Large intestine (tissue), 3 donors: ENCODE data around the gene ARL5A. TPM values are rescaled to one million over a fixed set of nuclear protein-coding genes. Genes with fewer than 3 reads are reported as not detected.

Source experiments
- DNase-seq, 2 donors: peaks; one replicate each; pipeline versions ENCODE4 v3.0.0 to v3.0.0-alpha.2; 2013
- H3K27ac ChIP-seq: one replicate; pipeline ENCODE4 v1.5.1; 2013; ENCODE audit warnings: low read length
- H3K27me3 ChIP-seq: 2 replicates; pipeline ENCODE4 v1.6.1; 2013; ENCODE audit warnings: low read length; ENCODE audit not compliant: control insufficient read depth, insufficient read depth
- H3K36me3 ChIP-seq: 2 replicates; pipeline ENCODE4 v1.6.1; 2013; ENCODE audit warnings: low read length; ENCODE audit not compliant: control insufficient read depth, insufficient read depth
- H3K4me1 ChIP-seq: one replicate; pipeline ENCODE4 v1.6.1; 2013; ENCODE audit warnings: low read length; ENCODE audit not compliant: control insufficient read depth, insufficient read depth
- H3K4me3 ChIP-seq: one replicate; pipeline ENCODE4 v1.5.1; 2013; ENCODE audit warnings: low read length
- H3K9me3 ChIP-seq: one replicate; pipeline ENCODE4 v1.6.1; 2013; ENCODE audit warnings: mild to moderate bottlenecking, low read depth, low read length, moderate library complexity; ENCODE audit not compliant: control insufficient read depth
- WGBS: methylation state at CpG from one replicate; pipeline ENCODE4 v1.1.5; 2013; ENCODE audit warnings: low lambda C conversion rate; ENCODE audit not compliant: insufficient coverage; 5-methylcytosine and 5-hydroxymethylcytosine counted together
- polyA plus RNA-seq: library from polyadenylated mRNA; unstranded; fragments of 120-200 nt; gene quantifications from one replicate; pipeline ENCODE4 v1.2.1, GENCODE V29; 2013

The ARL5A gene
- polyA plus RNA-seq, 1 donor: 43.4 TPM

DNA sequence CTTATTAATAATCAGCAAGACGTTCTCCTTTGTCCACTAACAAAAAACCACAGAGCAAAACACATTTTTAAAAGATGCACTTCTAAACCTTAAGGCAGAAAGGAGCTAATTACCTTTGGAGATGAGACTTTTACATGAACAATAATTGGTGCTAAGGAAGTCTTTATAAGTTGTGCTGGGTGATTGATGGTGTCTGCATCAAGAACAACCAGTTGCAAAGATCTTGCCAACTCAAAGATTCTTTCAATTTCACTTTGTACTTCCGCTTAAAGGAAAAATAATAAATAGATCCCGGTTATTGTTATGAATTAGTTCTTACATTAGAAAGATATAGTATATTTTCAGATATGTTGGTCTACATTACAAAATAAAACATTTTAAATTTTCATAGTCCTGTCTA is 26.9 kb upstream of the ARL5A start:
- WGBS: 100% methylated on average over 2 of the region's 3 CpGs
- H3K36me3 ChIP-seq: no peaks in the 10 kb centered on the region
- DNase-seq: no peak
- no peaks in the 10 kb centered on the region for H3K9me3 ChIP-seq
- H3K27ac ChIP-seq: no peak overlapping the region
- no peaks in the 10 kb centered on the region for H3K27me3 ChIP-seq
- H3K4me1 ChIP-seq: no peaks in the 10 kb centered on the region
- H3K4me3 ChIP-seq: no peak overlapping the region

DNA sequence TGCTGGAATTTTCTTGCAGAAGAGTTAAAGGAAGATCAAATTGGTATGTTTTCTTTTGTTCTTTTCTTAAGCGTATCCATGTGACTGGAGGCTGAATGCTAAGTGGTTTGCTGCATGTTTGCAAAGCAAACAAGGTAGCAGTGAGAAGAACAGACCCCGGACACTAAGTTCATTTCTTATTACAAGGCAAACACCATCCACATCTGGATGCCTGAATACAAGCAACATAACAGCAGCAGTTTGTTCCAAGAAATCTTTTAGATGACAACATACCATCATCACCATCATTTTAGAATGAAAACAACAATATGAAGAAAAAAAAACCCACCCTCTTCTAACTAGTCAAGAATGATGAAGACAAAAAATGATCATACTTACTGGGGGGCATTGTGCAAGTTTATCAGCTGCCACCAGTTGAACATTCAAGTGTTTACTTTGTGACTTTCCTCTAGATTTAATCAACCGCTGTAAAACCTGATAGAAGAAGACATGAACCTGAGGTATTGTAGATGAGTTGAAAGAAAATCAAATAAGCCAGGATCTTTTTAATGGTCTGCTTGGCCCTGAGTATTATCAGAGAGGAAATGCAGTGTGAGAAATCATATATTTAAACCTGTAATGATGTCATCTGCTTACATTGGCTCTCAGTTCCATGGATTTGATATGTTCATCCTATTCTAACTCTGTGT is 25.0 kb upstream of the ARL5A start:
- Histone ChIP-seq H3K9me3 (no peaks in the 10 kb centered on the region), H3K36me3 (no peaks in the 10 kb centered on the region), H3K4me1 (no peaks in the 10 kb centered on the region), H3K27ac (no peak overlapping the region), H3K27me3 (no peaks in the 10 kb centered on the region), H3K4me3 (no peak overlapping the region)
- no peak for DNase-seq
- 50% methylated on average over 2 of the region's 3 CpGs for WGBS

DNA sequence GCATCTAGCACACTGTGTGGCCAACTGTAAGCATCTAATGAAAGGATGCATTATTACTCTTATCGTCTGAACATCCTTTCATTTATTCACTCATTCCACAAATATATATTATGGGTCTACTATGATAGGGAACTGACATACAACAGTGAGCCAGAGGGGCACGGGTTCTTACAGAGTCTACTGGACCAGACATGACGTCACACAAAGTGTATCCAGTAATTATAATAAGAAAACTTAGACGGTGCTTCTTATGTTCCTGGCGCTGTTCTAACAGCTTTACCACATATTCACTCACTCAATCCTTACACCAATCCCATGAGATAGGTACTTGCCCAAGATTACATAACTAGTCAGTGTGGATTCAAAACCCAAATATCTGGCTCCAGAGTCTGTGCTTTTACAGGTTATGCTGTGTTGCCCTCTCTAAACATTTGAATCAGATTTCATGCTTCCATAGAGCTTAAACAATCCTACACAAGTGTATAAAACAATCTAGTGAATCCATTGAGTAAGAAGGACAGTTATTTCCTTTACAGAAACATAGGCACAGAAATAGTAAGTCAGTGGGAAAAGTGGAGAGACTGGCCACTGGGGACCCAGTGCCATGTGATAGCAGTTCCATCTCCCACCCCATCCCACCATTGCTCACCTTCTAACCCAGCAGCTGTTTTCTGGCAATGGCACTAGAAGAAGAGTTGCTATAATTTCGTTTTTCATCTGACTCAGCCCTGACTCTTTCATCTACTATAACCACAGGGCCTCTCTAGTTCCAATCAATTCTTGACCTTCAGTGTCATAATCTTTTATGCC is 24.2 kb upstream of the ARL5A start:
- no peaks in the 10 kb centered on the region for H3K4me1 ChIP-seq
- DNase-seq: no peak
- H3K9me3 ChIP-seq: no peaks in the 10 kb centered on the region
- H3K36me3 ChIP-seq: no peaks in the 10 kb centered on the region
- no CpG with 5 or more reads among the region's 6 CpGs for WGBS
- H3K4me3 ChIP-seq: no peak overlapping the region
- H3K27ac ChIP-seq: no peak overlapping the region
- H3K27me3 ChIP-seq: no peaks in the 10 kb centered on the region

DNA sequence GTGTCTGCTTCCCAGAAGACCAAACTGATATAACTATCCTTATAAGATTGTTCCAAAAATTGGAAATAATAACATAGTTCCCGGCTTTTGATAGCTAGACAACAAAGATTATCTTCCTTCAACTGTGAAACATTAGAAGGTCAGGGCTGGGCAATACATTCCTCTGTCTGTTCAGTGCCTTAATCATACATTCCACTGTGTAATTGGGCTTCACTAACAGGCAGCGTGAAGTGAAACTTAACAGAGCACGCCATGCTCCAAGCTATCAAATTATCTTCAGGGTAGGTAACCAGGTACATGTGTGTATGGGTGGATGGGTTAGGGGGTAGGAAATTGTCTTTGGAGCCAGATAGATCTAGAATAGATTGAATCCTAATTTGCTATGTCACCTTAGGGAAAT is 23.5 kb upstream of the ARL5A start:
- WGBS: 17% methylated on average over 1 of the region's 3 CpGs
- H3K27ac ChIP-seq: no peak overlapping the region
- H3K9me3 ChIP-seq: no peaks in the 10 kb centered on the region
- H3K27me3 ChIP-seq: no peaks in the 10 kb centered on the region
- no peak overlapping the region for H3K4me3 ChIP-seq
- no peaks in the 10 kb centered on the region for H3K36me3 ChIP-seq
- H3K4me1 ChIP-seq: no peaks in the 10 kb centered on the region
- DNase-seq: no peak

DNA sequence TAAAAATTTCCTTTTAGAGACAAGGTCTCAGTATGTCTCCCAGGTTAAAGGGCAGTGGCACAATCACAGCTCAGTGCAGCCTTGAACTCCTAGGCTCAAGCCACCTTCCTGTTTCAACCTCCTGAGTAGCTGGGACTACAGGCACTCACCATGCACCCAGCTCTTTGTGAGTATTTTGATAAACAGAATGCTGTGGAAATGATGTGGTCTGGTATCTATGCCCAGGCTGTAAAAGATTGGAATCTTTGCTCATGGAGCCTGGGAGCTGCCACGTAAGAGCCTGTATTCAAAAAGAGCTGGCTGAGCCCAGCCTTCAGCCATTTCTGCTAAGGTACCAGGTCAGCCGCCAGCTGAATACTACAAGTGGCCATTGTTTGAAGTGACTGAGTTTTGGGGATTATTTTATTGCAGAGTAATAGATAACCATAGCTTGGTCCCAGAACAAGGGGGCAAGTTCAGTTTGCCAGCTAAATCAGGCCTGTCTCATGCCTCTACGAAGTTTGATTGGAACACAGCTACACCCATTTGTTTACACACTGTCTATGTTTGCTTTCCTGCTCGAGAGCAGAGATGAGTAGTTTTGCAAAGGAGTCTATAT is 21.3 kb upstream of the ARL5A start:
- Histone ChIP-seq H3K4me1 (no peaks in the 10 kb centered on the region), H3K9me3 (no peaks in the 10 kb centered on the region), H3K4me3 (no peak overlapping the region), H3K27ac (no peak overlapping the region), H3K36me3 (no peaks in the 10 kb centered on the region), H3K27me3 (no peaks in the 10 kb centered on the region)
- DNase-seq: peak in 1 of 2 donors; percentile 21
- WGBS: no CpG with 5 or more reads among the region's 4 CpGs

DNA sequence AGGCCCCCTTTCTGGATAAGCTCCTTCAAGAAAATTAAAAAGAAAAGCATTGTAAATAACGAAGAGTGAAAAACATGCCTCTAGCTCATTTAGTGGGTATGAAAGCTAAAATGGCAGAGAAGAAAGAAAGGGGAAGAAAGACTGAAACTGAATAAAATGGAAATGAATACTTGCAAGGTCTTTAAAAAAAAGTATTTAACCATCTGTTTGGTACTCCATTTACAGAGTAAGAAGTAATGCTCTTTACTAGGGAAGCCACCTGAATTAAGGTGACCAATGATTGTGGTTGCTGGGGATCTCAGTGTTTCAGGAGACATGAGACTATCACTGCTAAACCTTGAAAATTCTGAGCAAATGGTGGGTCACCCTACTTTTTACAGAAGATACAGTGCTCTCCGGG is 17.7 kb upstream of the ARL5A start:
- DNase-seq: no peak
- Histone ChIP-seq H3K27me3 (no peaks in the 10 kb centered on the region), H3K9me3 (no peaks in the 10 kb centered on the region), H3K4me1 (no peaks in the 10 kb centered on the region), H3K4me3 (no peak overlapping the region), H3K27ac (no peak overlapping the region), H3K36me3 (no peaks in the 10 kb centered on the region)
- WGBS: 86% methylated on average over 1 of the region's 2 CpGs

DNA sequence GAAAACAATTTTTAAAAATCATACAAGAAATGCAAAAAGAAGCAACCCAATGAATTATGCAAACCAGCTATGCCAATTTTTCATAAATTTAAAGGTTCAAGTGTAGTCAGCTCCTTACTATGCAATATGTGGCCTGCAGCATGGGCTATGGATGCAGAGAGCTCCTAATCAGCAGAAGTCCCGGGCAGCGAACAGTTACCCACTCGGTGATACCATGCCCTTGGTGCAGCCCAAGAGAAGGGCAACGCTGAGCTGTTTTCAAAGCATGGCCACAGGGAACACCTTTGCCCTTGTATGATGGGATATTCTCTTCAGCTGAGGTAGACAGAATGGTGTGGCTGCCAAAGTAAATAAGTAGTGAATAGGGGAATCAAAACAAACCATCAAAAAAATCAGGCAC is 17.3 kb upstream of the ARL5A start:
- Histone ChIP-seq H3K27ac (no peak overlapping the region), H3K27me3 (no peaks in the 10 kb centered on the region), H3K4me3 (no peak overlapping the region), H3K4me1 (no peaks in the 10 kb centered on the region), H3K9me3 (no peaks in the 10 kb centered on the region), H3K36me3 (no peaks in the 10 kb centered on the region)
- no CpG with 5 or more reads among the region's 4 CpGs for WGBS
- DNase-seq: no peak

DNA sequence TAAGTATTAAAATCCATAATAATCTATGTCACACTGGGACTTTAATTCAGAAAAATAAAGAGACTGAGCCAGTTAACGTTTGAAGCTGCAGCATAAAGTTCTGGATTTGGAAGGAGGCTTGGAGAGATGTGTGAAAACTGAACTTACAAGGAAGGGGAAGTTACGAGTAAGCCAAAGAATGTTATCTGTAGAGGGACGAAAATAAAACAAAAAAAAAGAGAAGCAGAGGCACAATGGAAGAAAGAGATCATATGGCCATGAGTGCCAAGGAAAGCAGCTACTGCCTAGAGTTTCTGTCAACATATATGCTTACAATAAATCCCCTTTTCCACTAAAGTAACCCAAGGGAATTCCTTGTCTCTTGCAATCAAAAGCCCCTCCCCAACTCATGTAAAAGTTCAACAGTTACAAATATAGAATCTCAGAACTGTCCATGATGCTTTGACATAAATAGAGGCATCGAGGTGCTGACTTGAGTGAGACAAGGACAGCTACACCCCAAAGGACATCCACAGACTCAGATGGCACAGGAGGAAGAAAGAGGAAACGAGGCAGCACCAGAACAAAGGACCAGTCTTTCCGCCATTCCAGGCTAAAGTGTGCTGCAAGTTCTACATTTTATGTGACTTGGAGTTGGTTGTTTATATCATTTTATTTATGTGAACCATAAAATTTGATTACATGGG is 16.1 kb upstream of the ARL5A start:
- Histone ChIP-seq H3K27me3 (no peaks in the 10 kb centered on the region), H3K4me1 (no peaks in the 10 kb centered on the region), H3K27ac (no peak overlapping the region), H3K4me3 (no peak overlapping the region), H3K9me3 (no peaks in the 10 kb centered on the region), H3K36me3 (no peaks in the 10 kb centered on the region)
- no peak for DNase-seq
- 82% methylated on average over 4 of the region's 6 CpGs for WGBS

DNA sequence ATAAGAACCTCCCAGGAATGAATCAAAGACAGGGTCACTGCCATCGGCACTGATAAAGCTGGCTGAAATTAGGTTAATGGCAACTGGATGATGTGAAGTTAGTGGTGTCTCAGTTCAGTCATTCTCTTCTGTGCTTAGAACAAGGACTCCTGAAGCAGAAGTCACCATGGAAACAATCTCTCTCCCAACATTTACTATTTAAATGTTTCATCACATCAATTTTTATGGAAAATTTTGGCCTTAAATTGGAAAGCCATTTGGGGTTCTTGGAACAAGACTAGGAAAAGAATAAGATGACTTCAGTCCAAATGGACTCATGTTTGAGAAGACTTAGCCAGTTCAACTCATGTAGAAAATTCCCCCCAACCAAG is 15.5 kb upstream of the ARL5A start:
- no peak for DNase-seq
- Histone ChIP-seq H3K4me1 (no peaks in the 10 kb centered on the region), H3K27me3 (no peaks in the 10 kb centered on the region), H3K4me3 (no peak overlapping the region), H3K36me3 (no peaks in the 10 kb centered on the region), H3K27ac (no peak overlapping the region), H3K9me3 (no peaks in the 10 kb centered on the region)
- no CpG with 5 or more reads among the region's 1 CpG for WGBS

DNA sequence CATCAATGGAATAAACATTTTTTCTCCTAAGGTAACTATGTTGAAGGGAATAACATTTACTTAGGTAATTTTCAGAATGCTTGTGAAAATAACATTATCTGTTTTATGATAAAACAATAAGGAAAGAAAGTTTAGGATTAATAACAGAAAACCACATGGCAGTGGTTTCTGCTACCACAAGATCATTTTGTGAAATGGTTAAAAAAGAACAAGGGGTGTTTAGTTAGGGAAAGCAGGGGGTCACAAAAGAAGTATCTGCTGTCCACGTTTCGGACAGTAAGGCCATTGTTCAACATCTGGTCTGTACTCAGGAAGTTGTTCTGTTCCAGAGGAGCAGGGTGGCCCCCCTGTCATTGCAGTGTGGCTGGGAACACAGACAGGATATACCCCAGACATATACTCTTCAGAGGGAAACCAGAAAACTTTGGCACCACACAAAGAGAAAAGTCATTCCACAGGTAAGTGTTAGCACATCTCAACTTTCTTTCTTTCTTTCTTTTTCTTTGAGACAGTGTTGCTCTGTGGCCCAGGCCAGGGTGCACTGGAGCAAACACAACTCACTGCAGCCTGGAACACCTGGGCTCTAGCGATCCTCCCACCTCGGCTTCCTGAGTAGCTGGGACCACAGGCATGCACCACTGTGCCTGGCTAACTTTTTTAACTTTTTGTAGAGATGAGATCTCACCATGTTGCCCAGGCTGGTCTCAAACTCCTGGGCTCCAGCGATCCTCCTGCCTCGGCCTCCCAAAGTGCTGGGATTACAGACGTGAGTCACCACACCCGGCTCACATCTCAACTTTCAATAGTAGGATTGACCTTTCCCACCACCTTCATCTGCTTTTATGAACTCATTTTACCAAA is 14.8 kb upstream of the ARL5A start:
- Histone ChIP-seq H3K4me3 (no peak overlapping the region), H3K27ac (no peak overlapping the region), H3K27me3 (no peaks in the 10 kb centered on the region), H3K4me1 (no peaks in the 10 kb centered on the region), H3K9me3 (no peaks in the 10 kb centered on the region), H3K36me3 (no peaks in the 10 kb centered on the region)
- DNase-seq: no peak
- WGBS: no CpG with 5 or more reads among the region's 8 CpGs
